Panc1 (cell line): Measurements from ENCODE around the gene HPCAL1.

Source experiments
- CTCF ChIP-seq: fragments of 450-650 bp; IDR thresholded peaks from 2 replicates; pipeline ENCODE4 v1.5.1; 2017; ENCODE audit warnings: mild to moderate bottlenecking
- POLR2AphosphoS5 ChIP-seq: IDR thresholded peaks from 2 replicates; pipeline ENCODE4 v1.6.1; 2012; ENCODE audit warnings: mild to moderate bottlenecking, low read depth, low read length, moderate library complexity
- REST ChIP-seq, 2 experiments: IDR thresholded peaks; 2 replicates each; pipeline ENCODE4 v1.6.1; 2011 to 2012; ENCODE audit warnings: low read depth in 2 of 2, control low read depth in 1 of 2, low read length in 1 of 2, mild to moderate bottlenecking in 1 of 2, moderate library complexity in 1 of 2; ENCODE audit not compliant: insufficient read depth in 1 of 2
- TCF7L2 ChIP-seq: IDR thresholded peaks from 2 replicates; pipeline ENCODE4 v1.6.1; 2011; ENCODE audit warnings: mild to moderate bottlenecking, low read depth, low read length, inconsistent platforms

DNA sequence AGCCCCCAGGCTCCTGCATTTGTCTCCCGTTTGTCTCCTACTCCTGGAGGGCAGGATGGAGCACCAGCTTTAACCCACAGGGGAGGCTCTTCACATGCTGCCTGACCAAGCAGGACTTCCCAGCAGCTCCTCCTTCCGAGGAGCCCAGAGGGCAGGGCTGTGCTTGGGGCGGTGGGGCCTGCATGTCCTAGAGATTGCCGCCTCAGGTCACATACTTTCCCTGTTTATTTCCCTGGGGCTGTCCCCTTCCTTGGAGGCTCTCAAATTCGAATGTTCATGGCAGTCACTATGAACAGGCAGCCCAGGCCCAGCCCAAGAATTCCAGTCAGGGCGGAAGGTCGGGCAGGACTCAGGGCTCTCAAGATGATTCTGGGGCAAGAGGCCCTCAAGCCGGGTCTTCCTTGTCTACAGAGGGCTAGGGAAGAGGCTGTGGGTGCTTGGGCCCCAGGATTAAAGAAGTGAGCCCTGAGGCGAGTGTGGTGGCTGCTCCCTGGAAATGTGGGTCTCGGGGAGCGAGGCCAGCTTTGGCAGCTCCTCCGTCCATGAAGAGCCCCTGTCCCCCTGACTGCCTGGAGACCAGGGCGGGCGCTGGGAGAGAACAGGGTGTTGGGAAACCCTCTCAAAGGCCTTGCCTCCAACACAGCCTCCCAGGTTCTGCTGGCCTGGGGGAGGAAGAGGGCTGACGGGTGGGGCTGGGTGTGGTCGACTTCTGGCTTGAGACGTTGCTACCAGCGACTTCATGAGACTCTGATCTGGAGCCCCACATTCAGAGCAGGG, 48.9 kb upstream of the HPCAL1 start:
- no peak for TF ChIP-seq CTCF
- TF ChIP-seq POLR2AphosphoS5 = no peak
- no peak for TF ChIP-seq TCF7L2
- TF ChIP-seq REST (IDR thresholded peaks at IDR 0.05; ENCODE audit: insufficient read depth in 1 of 2, low read depth in 2 of 2, low read length in 1 of 2) = no peak
